GM12878 (cell line): Measurements from ENCODE around the gene ZBTB39. TPM values are rescaled to one million over a fixed set of nuclear protein-coding genes. Genes with fewer than 3 reads are reported as not detected.

Experiments
- ATAC-seq: fragments of 200-7000 bp; cut with Tn5 transposase; 3 replicates; pipeline ENCODE4 v1.9.1; 2020; ENCODE audit warnings: mild to moderate bottlenecking, moderate library complexity
- BruUV-seq: library from RNA; stranded (reverse); fragments of 400-500 nt; replicated peaks from 2 replicates; lab custom pipeline; 2021; lab: Mats Ljungman, UMichigan
- CTCF ChIA-PET: fragments of 300-600 bp; sonication (Branson Sonifier 250); formaldehyde crosslinking; extraction: SDS; loops from one replicate; lab custom pipeline; 2021; ENCODE audit warnings: inconsistent platforms; lab: Yijun Ruan, JAX
- POLR2A ChIA-PET: fragments of 350-600 bp; formaldehyde crosslinking; extraction: SDS; loops from one replicate; lab custom pipeline; 2021; ENCODE audit warnings: inconsistent platforms; lab: Charles Lee
- RAD21 ChIA-PET: fragments of 300-600 bp; sonication (Branson Sonifier 250); formaldehyde crosslinking; loops from one replicate; lab custom pipeline; 2023; ENCODE audit warnings: antibody characterized with exemption; ENCODE audit not compliant: unreplicated experiment; lab: Charles Lee
- SMC1A ChIA-PET: fragments of 300-600 bp; sonication (Branson Sonifier 250); formaldehyde crosslinking; loops from one replicate; lab custom pipeline; 2023; ENCODE audit not compliant: unreplicated experiment, uncharacterized antibody; lab: Charles Lee
- DNase-seq: peaks from one replicate; pipeline ENCODE4 v3.0.0-alpha.2; 2011; ENCODE audit warnings: low read depth, low spot score
- FAIRE-seq: peaks from 3 replicates; lab custom pipeline; 2011; peaks lifted over from hg19 to GRCh38; lab: Jason Lieb, UNC
- H2AFZ ChIP-seq: 2 replicates; pipeline ENCODE4 v1.6.0; 2011; ENCODE audit warnings: low read depth, low read length, control low read depth; ENCODE audit not compliant: control insufficient read depth
- H3K27ac ChIP-seq: 2 replicates; pipeline ENCODE4 v1.5.1; 2011; ENCODE audit warnings: control low read depth; ENCODE audit not compliant: control insufficient read depth, insufficient read depth
- H3K27me3 ChIP-seq, 2 experiments: replicated peaks in 1 of 2; 2 replicates each; pipeline versions ENCODE4 v1.6.0 to v1.6.1; 2011; ENCODE audit warnings: low read length in 1 of 2; ENCODE audit not compliant: control insufficient read depth in 2 of 2, insufficient read depth in 2 of 2
- H3K36me3 ChIP-seq, 2 experiments: 2 replicates each; pipeline ENCODE4 v1.5.1; 2011; ENCODE audit warnings: low read length in 1 of 2; ENCODE audit not compliant: control insufficient read depth in 2 of 2, insufficient read depth in 2 of 2
- H3K4me1 ChIP-seq: 2 replicates; pipeline ENCODE4 v1.6.1; 2011; ENCODE audit warnings: mild to moderate bottlenecking, low read length, moderate library complexity, mixed read lengths; ENCODE audit not compliant: control insufficient read depth, insufficient read depth
- H3K4me2 ChIP-seq: 2 replicates; pipeline ENCODE4 v1.6.0; 2011; ENCODE audit warnings: control low read depth; ENCODE audit not compliant: control insufficient read depth, insufficient read depth
- H3K4me3 ChIP-seq: fragments of 200-600 bp; sonication (generic); 2 replicates; pipeline ENCODE4 v1.5.1; 2016
- H3K79me2 ChIP-seq: 2 replicates; pipeline ENCODE4 v1.6.0; 2011; ENCODE audit warnings: low read length; ENCODE audit not compliant: control insufficient read depth, insufficient read depth
- H3K9ac ChIP-seq: 2 replicates; pipeline ENCODE4 v1.8.0; 2011; ENCODE audit warnings: low read length, control low read depth, mixed read lengths; ENCODE audit not compliant: control insufficient read depth, insufficient read depth
- H3K9me3 ChIP-seq: replicated peaks from 3 replicates; pipeline ENCODE4 v1.5.1; 2011; ENCODE audit warnings: mild to moderate bottlenecking, low read length; ENCODE audit not compliant: control insufficient read depth, insufficient read depth
- H4K20me1 ChIP-seq: 2 replicates; pipeline ENCODE4 v1.6.0; 2011; ENCODE audit not compliant: control insufficient read depth, insufficient read depth
- BHLHE40 ChIP-seq, 2 experiments: fragments of 450-650 bp in 1 of 2; IDR thresholded peaks; 2 replicates each; pipeline ENCODE4 v1.6.1; 2011 to 2017; ENCODE audit warnings: low read depth in 2 of 2, borderline replicate concordance in 1 of 2, improper control_type of control experiment in 1 of 2, low read length in 1 of 2, mild to moderate bottlenecking in 1 of 2
- CEBPB ChIP-seq, 2 experiments: fragments of 150-350 bp in 1 of 2; IDR thresholded peaks; 2 replicates each; pipeline ENCODE4 v1.6.1; 2012 to 2014; ENCODE audit warnings: low read depth in 2 of 2, low read length in 2 of 2, borderline replicate concordance in 1 of 2, inconsistent platforms in 1 of 2
- ESRRA ChIP-seq: IDR thresholded peaks from 2 replicates; pipeline ENCODE4 v1.6.1; 2012; ENCODE audit warnings: mild to moderate bottlenecking, low read length, improper control_type of control experiment
- GABPA ChIP-seq: IDR thresholded peaks from 2 replicates; pipeline ENCODE4 v1.6.1; 2014; ENCODE audit warnings: antibody characterized with exemption, low read depth, mild to moderate bottlenecking, inconsistent platforms
- HDAC2 ChIP-seq: fragments of 200-600 bp; sonication (generic); IDR thresholded peaks from 2 replicates; pipeline ENCODE4 v1.6.1; 2017
- HDAC6 ChIP-seq: fragments of 200-600 bp; sonication (generic); IDR thresholded peaks from one replicate; pipeline ENCODE4 v1.8.0; 2017; ENCODE audit warnings: antibody characterized with exemption; ENCODE audit not compliant: unreplicated experiment
- MXI1 ChIP-seq: fragments of 150-350 bp; IDR thresholded peaks from 2 replicates; pipeline ENCODE4 v1.6.1; 2011; ENCODE audit warnings: low read depth, mild to moderate bottlenecking, inconsistent platforms, low read length, improper control_type of control experiment
- MYC ChIP-seq: IDR thresholded peaks from 2 replicates; pipeline ENCODE4 v1.6.1; 2011; ENCODE audit warnings: mild to moderate bottlenecking, low read length, moderate library complexity, inconsistent platforms; ENCODE audit not compliant: insufficient read depth, insufficient replicate concordance, insufficient read length, severe bottlenecking
- NFIC ChIP-seq: IDR thresholded peaks from 2 replicates; pipeline ENCODE4 v1.6.1; 2012; ENCODE audit warnings: low read depth, mild to moderate bottlenecking, inconsistent platforms, low read length, moderate library complexity
- SUZ12 ChIP-seq: fragments of 200-600 bp; sonication (generic); IDR thresholded peaks from one replicate; pipeline ENCODE4 v1.6.1; 2018; ENCODE audit warnings: antibody characterized with exemption, mild to moderate bottlenecking; ENCODE audit not compliant: unreplicated experiment
- TBL1XR1 ChIP-seq: IDR thresholded peaks from 2 replicates; pipeline ENCODE4 v1.6.1; 2012; ENCODE audit warnings: low read depth, low read length, improper control_type of control experiment
- ZNF217 ChIP-seq: fragments of 450-650 bp; IDR thresholded peaks from 2 replicates; pipeline ENCODE4 v1.6.1; 2017; ENCODE audit warnings: antibody characterized with exemption, mild to moderate bottlenecking
- WGBS: methylation state at CpG from one replicate; pipeline ENCODE4 v1.1.6; 2016; ENCODE audit warnings: low lambda C conversion rate; ENCODE audit not compliant: insufficient replicate concordance, insufficient coverage; ENCODE audit errors: missing lambda C conversion rate; 5-methylcytosine and 5-hydroxymethylcytosine counted together
- in situ Hi-C: fragments of 300-500 bp; cut with MboI; formaldehyde crosslinking; loops from 9 replicates; pipeline ENCODE4 v1.14.3; 2018; ENCODE audit warnings: mixed read lengths
- intact Hi-C: fragments of 100-400 bp; cut with micrococcal nuclease; formaldehyde crosslinking; loops from one replicate; pipeline ENCODE4 v1.14.2; 2022; ENCODE audit not compliant: unreplicated experiment
- polyA plus RNA-seq, 11 experiments: library from polyadenylated mRNA; depleted of rRNA in 4 of 11; unstranded in 6 of 11; stranded (reverse) in 5 of 11; fragments of >200 nt; fragmentation: Nextera tagmentation in 4 of 11; fragmentation: Illumina TruSeq in 1 of 11; extraction: Ambion mirVana in 4 of 11; extraction: Trizol in 1 of 11; gene quantifications; 1 replicate in 1 of 11; 2 replicates in 10 of 11; pipeline versions ENCODE4 v1.2.1 to v1.2.3, GENCODE V29; 2011 to 2016; ENCODE audit warnings: inconsistent platforms in 2 of 11, missing spikeins in 2 of 11, low read depth in 1 of 11
- total RNA-seq, 4 experiments: library from RNA; depleted of rRNA in 3 of 4; stranded (reverse); fragments of >200 nt in 3 of 4; fragmentation: Illumina TruSeq in 1 of 4; extraction: Trizol in 1 of 4; gene quantifications; 2 replicates each; pipeline versions ENCODE4 v1.2.1 to v1.2.3, GENCODE V29; 2013 to 2021
- TF ChIP-seq, protein P1 (sequence below): fragments of 150-350 bp; IDR thresholded peaks from 2 replicates; pipeline ENCODE4 v1.6.1; 2014; ENCODE audit warnings: mild to moderate bottlenecking, low read depth, low read length
- TF ChIP-seq, protein P2 (sequence below): fragments of 450-650 bp; IDR thresholded peaks from 2 replicates; pipeline ENCODE4 v1.6.1; 2017; ENCODE audit warnings: mild to moderate bottlenecking, moderate library complexity
- TF ChIP-seq, protein P3 (sequence below): fragments of 450-650 bp; IDR thresholded peaks from 2 replicates; pipeline ENCODE4 v1.6.1; 2016; ENCODE audit warnings: mild to moderate bottlenecking

Gene ZBTB39
- total and polyA plus RNA-seq, 10 of the 15 experiments (the other 5 are each of a cell fraction or from before 2014, with no cell fraction given) = 0.88 to 6.8 (median 4.4) TPM

DNA sequence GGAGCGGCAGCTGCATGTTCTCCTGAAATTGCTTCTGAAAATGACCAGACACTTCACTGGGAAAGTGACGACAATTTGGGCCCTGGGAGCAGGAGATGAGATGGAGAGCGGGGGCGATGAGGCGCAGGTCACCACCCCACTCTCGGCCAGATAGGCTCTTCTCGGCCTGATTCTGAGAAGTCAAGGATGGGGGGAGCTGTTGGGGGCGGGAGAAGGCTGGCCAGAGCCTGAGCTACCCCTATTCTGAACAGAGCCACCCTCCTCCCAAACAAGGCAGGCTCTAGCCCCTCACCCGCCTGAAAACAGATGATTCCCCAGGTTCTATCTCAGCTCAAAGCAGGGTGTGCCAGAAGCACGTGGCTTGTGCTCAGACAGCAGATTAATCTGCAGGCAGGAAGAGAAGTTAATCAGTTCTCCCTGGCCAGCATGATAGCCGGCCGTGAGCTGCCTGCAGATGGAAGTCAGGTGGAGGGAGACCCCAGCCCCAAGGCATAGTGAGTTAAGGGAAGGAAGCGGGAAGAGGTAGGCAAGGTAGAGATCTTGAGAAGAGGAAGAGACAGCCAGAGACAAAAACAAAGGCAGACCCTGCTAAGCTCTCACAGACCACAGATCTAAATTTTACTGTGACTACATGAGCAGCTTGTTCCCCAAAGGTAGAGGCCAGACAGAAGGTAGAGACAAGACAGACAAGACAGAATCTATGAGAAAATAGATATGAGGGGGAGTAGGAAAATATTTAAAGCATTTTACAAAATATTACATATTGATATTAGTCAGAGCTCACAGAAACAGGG, 20.9 kb upstream of the ZBTB39 start:
- ATAC-seq = no peak
- Histone ChIP-seq H3K79me2 (no peaks in the 10 kb centered on the region), H4K20me1 (no peaks in the 10 kb centered on the region), H3K9ac (no peak overlapping the region), H3K4me2 (no peak overlapping the region), H3K27ac (no peak overlapping the region), H3K4me1 (peaks cover 11% of the 10 kb centered on the region), H3K9me3 (no peaks in the 10 kb centered on the region), H2AFZ (no peak overlapping the region), H3K27me3 (no peaks in the 10 kb centered on the region; a peak in 1 of 4 replicates), H3K4me3 (no peak overlapping the region), H3K36me3 (no peaks in the 10 kb centered on the region)
- in situ Hi-C loops (no loop called here), intact Hi-C loops (no loop called here)
- WGBS = 50% methylated on average over 13 of the region's 13 CpGs
- CTCF ChIA-PET = interaction anchor here (0.7 to 2.0 kb wide), 11 partner anchors 9 to 156 kb away, joined by 3 to 8 read pairs (median 4); no protein-coding TSS in a partner anchor
- POLR2A ChIA-PET = interaction anchor here (0.5 to 1.0 kb wide), 2 partner anchors 9 to 454 kb away, joined by 5 to 7 read pairs; no protein-coding TSS in a partner anchor
- no peak for DNase-seq
- FAIRE-seq = no peak
- no TSS peak for BruUV-seq
- RAD21 ChIA-PET = interaction anchor here (0.5 to 2.0 kb wide), 4 partner anchors 9 to 270 kb away, joined by 3 to 9 read pairs (median 5); partner anchors contain the start of gene STAT6
- SMC1A ChIA-PET = interaction anchor here (1.0 to 1.9 kb wide), 3 partner anchors 10 to 85 kb away, joined by 3 to 8 read pairs (median 5); no protein-coding TSS in a partner anchor
- TF ChIP-seq, protein P1, sequence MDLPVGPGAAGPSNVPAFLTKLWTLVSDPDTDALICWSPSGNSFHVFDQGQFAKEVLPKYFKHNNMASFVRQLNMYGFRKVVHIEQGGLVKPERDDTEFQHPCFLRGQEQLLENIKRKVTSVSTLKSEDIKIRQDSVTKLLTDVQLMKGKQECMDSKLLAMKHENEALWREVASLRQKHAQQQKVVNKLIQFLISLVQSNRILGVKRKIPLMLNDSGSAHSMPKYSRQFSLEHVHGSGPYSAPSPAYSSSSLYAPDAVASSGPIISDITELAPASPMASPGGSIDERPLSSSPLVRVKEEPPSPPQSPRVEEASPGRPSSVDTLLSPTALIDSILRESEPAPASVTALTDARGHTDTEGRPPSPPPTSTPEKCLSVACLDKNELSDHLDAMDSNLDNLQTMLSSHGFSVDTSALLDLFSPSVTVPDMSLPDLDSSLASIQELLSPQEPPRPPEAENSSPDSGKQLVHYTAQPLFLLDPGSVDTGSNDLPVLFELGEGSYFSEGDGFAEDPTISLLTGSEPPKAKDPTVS = no peak
- TF ChIP-seq SUZ12 = no peak
- no peak for TF ChIP-seq TBL1XR1
- TF ChIP-seq MYC = no peak
- TF ChIP-seq BHLHE40 (IDR thresholded peaks at IDR 0.05; ENCODE audit: borderline replicate concordance in 1 of 2, low read depth in 2 of 2, low read length in 1 of 2) = no peak
- TF ChIP-seq, protein P2, sequence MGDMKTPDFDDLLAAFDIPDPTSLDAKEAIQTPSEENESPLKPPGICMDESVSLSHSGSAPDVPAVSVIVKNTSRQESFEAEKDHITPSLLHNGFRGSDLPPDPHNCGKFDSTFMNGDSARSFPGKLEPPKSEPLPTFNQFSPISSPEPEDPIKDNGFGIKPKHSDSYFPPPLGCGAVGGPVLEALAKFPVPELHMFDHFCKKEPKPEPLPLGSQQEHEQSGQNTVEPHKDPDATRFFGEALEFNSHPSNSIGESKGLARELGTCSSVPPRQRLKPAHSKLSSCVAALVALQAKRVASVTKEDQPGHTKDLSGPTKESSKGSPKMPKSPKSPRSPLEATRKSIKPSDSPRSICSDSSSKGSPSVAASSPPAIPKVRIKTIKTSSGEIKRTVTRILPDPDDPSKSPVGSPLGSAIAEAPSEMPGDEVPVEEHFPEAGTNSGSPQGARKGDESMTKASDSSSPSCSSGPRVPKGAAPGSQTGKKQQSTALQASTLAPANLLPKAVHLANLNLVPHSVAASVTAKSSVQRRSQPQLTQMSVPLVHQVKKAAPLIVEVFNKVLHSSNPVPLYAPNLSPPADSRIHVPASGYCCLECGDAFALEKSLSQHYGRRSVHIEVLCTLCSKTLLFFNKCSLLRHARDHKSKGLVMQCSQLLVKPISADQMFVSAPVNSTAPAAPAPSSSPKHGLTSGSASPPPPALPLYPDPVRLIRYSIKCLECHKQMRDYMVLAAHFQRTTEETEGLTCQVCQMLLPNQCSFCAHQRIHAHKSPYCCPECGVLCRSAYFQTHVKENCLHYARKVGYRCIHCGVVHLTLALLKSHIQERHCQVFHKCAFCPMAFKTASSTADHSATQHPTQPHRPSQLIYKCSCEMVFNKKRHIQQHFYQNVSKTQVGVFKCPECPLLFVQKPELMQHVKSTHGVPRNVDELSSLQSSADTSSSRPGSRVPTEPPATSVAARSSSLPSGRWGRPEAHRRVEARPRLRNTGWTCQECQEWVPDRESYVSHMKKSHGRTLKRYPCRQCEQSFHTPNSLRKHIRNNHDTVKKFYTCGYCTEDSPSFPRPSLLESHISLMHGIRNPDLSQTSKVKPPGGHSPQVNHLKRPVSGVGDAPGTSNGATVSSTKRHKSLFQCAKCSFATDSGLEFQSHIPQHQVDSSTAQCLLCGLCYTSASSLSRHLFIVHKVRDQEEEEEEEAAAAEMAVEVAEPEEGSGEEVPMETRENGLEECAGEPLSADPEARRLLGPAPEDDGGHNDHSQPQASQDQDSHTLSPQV = no peak
- TF ChIP-seq ESRRA = no peak
- no peak for TF ChIP-seq GABPA
- no peak for TF ChIP-seq HDAC6
- TF ChIP-seq, protein P3, sequence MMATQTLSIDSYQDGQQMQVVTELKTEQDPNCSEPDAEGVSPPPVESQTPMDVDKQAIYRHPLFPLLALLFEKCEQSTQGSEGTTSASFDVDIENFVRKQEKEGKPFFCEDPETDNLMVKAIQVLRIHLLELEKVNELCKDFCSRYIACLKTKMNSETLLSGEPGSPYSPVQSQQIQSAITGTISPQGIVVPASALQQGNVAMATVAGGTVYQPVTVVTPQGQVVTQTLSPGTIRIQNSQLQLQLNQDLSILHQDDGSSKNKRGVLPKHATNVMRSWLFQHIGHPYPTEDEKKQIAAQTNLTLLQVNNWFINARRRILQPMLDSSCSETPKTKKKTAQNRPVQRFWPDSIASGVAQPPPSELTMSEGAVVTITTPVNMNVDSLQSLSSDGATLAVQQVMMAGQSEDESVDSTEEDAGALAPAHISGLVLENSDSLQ = no peak
- TF ChIP-seq MXI1 = no peak
- TF ChIP-seq NFIC = no peak
- no peak for TF ChIP-seq HDAC2
- TF ChIP-seq CEBPB (IDR thresholded peaks at IDR 0.05; ENCODE audit: borderline replicate concordance in 1 of 2, low read depth in 2 of 2, low read length in 2 of 2) = no peak
- TF ChIP-seq ZNF217 = no peak
